Transverse colon (tissue), 4 donors: ENCODE data around the gene SERPINB8.

Experiments
- EP300 ChIP-seq: sonication (generic); formaldehyde crosslinking; IDR thresholded peaks from one replicate; pipeline ENCODE4 v1.6.1; 2017; ENCODE audit warnings: antibody characterized with exemption, low read depth
- POLR2AphosphoS5 ChIP-seq, 3 donors: sonication (generic); formaldehyde crosslinking; IDR thresholded peaks; one replicate each; pipeline ENCODE4 v1.6.1; 2016; ENCODE audit warnings: antibody characterized with exemption in 3 of 3
- TF ChIP-seq, protein P1 (sequence below), 5 experiments: fragments of 200-600 bp in 3 of 5; fragments of 450-650 bp in 2 of 5; sonication (generic) in 3 of 5; IDR thresholded peaks; 1 replicate in 2 of 5; 2 replicates in 3 of 5; pipeline ENCODE4 v1.5.1; 2016 to 2017; ENCODE audit warnings: antibody characterized with exemption in 5 of 5, inconsistent platforms in 3 of 5, mild to moderate bottlenecking in 2 of 5, moderate library complexity in 1 of 5

GRCh38 chr18:64019922-64020756 is 50.3 kb downstream of the SERPINB8 start:
- TF ChIP-seq, protein P1, sequence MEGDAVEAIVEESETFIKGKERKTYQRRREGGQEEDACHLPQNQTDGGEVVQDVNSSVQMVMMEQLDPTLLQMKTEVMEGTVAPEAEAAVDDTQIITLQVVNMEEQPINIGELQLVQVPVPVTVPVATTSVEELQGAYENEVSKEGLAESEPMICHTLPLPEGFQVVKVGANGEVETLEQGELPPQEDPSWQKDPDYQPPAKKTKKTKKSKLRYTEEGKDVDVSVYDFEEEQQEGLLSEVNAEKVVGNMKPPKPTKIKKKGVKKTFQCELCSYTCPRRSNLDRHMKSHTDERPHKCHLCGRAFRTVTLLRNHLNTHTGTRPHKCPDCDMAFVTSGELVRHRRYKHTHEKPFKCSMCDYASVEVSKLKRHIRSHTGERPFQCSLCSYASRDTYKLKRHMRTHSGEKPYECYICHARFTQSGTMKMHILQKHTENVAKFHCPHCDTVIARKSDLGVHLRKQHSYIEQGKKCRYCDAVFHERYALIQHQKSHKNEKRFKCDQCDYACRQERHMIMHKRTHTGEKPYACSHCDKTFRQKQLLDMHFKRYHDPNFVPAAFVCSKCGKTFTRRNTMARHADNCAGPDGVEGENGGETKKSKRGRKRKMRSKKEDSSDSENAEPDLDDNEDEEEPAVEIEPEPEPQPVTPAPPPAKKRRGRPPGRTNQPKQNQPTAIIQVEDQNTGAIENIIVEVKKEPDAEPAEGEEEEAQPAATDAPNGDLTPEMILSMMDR (IDR thresholded peaks at IDR 0.05): no peak
- no peak for TF ChIP-seq EP300
- TF ChIP-seq POLR2AphosphoS5 (IDR thresholded peaks at IDR 0.05): no peak
